GM23248 (cell line): ENCODE measurements around the gene TRIM22. TPM values are rescaled to one million over a fixed set of nuclear protein-coding genes. Genes with fewer than 3 reads are reported as not detected.

Experiments
- DNase-seq: peaks from one replicate; pipeline ENCODE4 v3.0.0-alpha.2; 2015
- H2AFZ ChIP-seq: fragments of 200-600 bp; sonication (generic); 2 replicates; pipeline ENCODE4 v1.6.1; 2016; ENCODE audit warnings: antibody characterized with exemption
- H3F3A ChIP-seq: fragments of 200-600 bp; sonication (generic); 2 replicates; pipeline ENCODE4 v1.6.1; 2016; ENCODE audit warnings: mild to moderate bottlenecking, antibody characterized with exemption, mixed run types; ENCODE audit not compliant: insufficient read depth
- H3K27ac ChIP-seq: fragments of 200-600 bp; sonication (generic); 2 replicates; pipeline ENCODE4 v1.5.1; 2016; ENCODE audit warnings: mild to moderate bottlenecking
- H3K27me3 ChIP-seq: fragments of 200-600 bp; sonication (generic); replicated peaks from 2 replicates; pipeline ENCODE4 v1.6.1; 2016; ENCODE audit warnings: mild to moderate bottlenecking; ENCODE audit not compliant: insufficient read depth
- H3K36me3 ChIP-seq: fragments of 200-600 bp; sonication (generic); 2 replicates; pipeline ENCODE4 v1.6.1; 2016; ENCODE audit warnings: low read depth, mild to moderate bottlenecking
- H3K4me1 ChIP-seq: fragments of 200-600 bp; sonication (generic); 2 replicates; pipeline ENCODE4 v1.6.1; 2016; ENCODE audit warnings: mild to moderate bottlenecking; ENCODE audit not compliant: insufficient read depth
- H3K4me2 ChIP-seq: fragments of 200-600 bp; sonication (generic); one replicate; pipeline ENCODE4 v1.6.1; 2016; ENCODE audit warnings: mild to moderate bottlenecking; ENCODE audit not compliant: unreplicated experiment
- H3K4me3 ChIP-seq: fragments of 200-600 bp; sonication (generic); 2 replicates; pipeline ENCODE4 v1.5.1; 2016; ENCODE audit warnings: mild to moderate bottlenecking
- H3K79me2 ChIP-seq: fragments of 200-600 bp; sonication (generic); 2 replicates; pipeline ENCODE4 v1.6.1; 2016; ENCODE audit warnings: mild to moderate bottlenecking; ENCODE audit not compliant: insufficient read depth
- H3K9ac ChIP-seq: fragments of 200-600 bp; sonication (generic); 2 replicates; pipeline ENCODE4 v1.6.1; 2016; ENCODE audit warnings: mild to moderate bottlenecking
- H3K9me2 ChIP-seq: fragments of 200-600 bp; sonication (generic); 2 replicates; pipeline ENCODE4 v1.6.1; 2016; ENCODE audit warnings: mixed run types, mild to moderate bottlenecking, moderate library complexity; ENCODE audit not compliant: insufficient read depth
- H3K9me3 ChIP-seq: fragments of 200-600 bp; sonication (generic); one replicate; pipeline ENCODE4 v1.6.1; 2017; ENCODE audit warnings: low read depth
- H4K20me1 ChIP-seq: fragments of 200-600 bp; sonication (generic); 2 replicates; pipeline ENCODE4 v1.6.0; 2016; ENCODE audit not compliant: insufficient read depth
- EZH2 ChIP-seq: fragments of 200-600 bp; sonication (generic); IDR thresholded peaks from 2 replicates; pipeline ENCODE4 v1.6.1; 2018; ENCODE audit warnings: antibody characterized with exemption, mild to moderate bottlenecking; ENCODE audit not compliant: insufficient read depth, poor library complexity, severe bottlenecking
- EZH2phosphoT487 ChIP-seq: fragments of 200-600 bp; sonication (generic); IDR thresholded peaks from 2 replicates; pipeline ENCODE4 v1.6.1; 2018; ENCODE audit warnings: antibody characterized with exemption, moderate library complexity, mild to moderate bottlenecking, low read depth; ENCODE audit not compliant: insufficient read depth
- WGBS, 2 experiments: methylation state at CpG; one replicate each; pipeline ENCODE4 v1.1.6; 2015 to 2017; ENCODE audit warnings: low lambda C conversion rate in 2 of 2, low coverage in 1 of 2; ENCODE audit errors: missing lambda C conversion rate in 2 of 2; 5-methylcytosine and 5-hydroxymethylcytosine counted together
- in situ Hi-C: fragments of 300-500 bp; cut with MboI; formaldehyde crosslinking; loops from 2 replicates; pipeline ENCODE4 v1.15.0; 2020
- polyA plus RNA-seq: library from polyadenylated mRNA; unstranded; fragments of >200 nt; fragmentation: Nextera tagmentation; extraction: Ambion mirVana; gene quantifications from 2 replicates; pipeline ENCODE4 v1.2.1, GENCODE V29; 2016
- total RNA-seq: library from RNA; depleted of rRNA; stranded (reverse); fragments of >200 nt; shearing (Covaris generic); gene quantifications from 2 replicates; pipeline ENCODE4 v1.2.3, GENCODE V29; 2014

TRIM22 gene
- total and polyA plus RNA-seq, 2 experiments from 2014 or later = 50.2 to 58.4 TPM

DNA sequence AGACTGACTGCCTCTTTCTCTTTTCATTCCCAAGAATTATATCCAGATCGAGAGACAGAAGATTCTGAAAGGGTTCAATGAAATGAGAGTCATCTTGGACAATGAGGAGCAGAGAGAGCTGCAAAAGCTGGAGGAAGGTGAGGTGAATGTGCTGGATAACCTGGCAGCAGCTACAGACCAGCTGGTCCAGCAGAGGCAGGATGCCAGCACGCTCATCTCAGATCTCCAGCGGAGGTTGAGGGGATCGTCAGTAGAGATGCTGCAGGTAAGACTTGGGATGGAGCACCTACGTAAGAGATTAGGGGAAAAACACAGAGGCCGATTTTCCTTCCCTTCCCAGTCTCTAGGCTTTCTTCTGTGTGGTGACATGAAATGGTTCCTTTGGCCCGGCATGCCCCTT lies 8.7 kb downstream of the TRIM22 start:
- Histone ChIP-seq H3K9me2 (no peaks in the 10 kb centered on the region), H3K36me3 (peaks cover 40% of the 10 kb centered on the region; the same call in 1 of the 2 replicates), H3K27ac (no peak overlapping the region), H4K20me1 (no peaks in the 10 kb centered on the region), H3K9ac (no peak overlapping the region), H3K4me3 (no peak overlapping the region), H3K4me2 (no peak overlapping the region), H3K9me3 (no peaks in the 10 kb centered on the region), H3F3A (no peaks in the 10 kb centered on the region), H2AFZ (no peak overlapping the region), H3K4me1 (no peaks in the 10 kb centered on the region), H3K27me3 (no peaks in the 10 kb centered on the region), H3K79me2 (peaks cover 12% of the 10 kb centered on the region; the same call in 1 of the 2 replicates)
- in situ Hi-C loops = loop anchor here (25.0 kb wide), 1 partner anchor 639 kb away; no protein-coding TSS in a partner anchor
- TF ChIP-seq EZH2 (no peak), EZH2phosphoT487 (no peak)
- 86% methylated on average over 7 of the region's 7 CpGs for WGBS, 2 experiments
- DNase-seq = no peak

DNA sequence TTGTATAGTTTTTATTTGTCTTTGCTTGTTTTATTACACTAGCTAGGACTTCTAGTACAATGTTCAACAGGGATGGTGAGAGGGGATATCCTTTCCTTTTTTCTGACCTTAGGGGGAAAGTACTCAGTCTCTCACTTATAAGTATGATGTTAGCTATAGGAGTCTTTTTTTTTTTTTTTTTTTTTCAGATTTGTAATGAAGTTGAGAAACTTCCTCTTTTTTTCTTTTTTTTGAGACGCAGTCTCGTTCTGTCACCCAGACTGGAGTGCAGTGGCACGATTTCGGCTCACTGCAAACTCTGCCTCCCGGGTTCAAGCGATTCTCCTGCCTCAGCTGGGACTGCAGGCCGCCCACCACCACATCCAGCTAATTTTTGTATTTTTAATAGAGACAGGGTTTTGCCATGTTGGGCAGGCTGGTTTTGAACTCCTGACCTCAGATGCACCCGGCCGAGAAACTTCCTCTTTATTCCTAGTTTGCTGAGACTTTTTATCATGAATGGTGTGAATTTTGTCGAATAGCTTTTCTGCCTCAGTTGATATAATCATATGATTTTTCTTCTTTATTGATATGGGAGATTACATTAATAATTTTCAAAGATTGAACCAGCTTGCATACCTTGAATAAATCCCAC lies 10.9 kb downstream of the TRIM22 start:
- peaks cover 44% of the 10 kb centered on the region; the same call in 1 of the 2 replicates for H3K36me3 ChIP-seq
- 97% methylated on average over 7 to 10 of the region's 10 CpGs for WGBS, 2 experiments
- H3K79me2 ChIP-seq = no peaks in the 10 kb centered on the region; the same call in 1 of the 2 replicates

DNA sequence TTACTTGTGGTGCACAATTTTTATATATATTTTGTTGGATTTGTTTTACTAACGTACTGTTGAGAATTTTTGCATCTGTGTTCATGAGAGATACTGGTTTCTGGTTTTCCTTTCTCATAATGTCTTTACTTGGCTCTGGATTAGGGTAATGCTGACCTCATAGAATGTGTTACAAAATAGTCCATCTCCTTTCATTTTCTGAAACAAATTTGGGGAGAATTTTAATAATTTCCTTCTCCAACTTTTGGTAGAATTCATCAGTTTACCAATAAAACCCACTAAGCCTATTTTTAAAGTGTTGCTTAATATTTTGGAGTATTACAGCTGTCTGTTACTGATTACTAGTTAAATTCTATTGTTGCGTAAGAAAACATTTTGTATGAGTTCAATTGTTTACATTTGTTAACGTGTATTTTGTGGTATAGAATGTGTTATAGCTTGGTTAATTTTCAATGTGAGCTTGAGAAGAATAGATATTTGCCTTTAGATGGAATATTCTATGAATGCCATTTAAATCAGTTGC lies 11.5 kb downstream of the TRIM22 start:
- WGBS, 2 experiments = 63 to 64% methylated on average over 3 of the region's 3 CpGs
- Histone ChIP-seq H3F3A (no peaks in the 10 kb centered on the region), H4K20me1 (no peaks in the 10 kb centered on the region), H3K36me3 (peaks cover 41% of the 10 kb centered on the region; the same call in 1 of the 2 replicates), H3K4me3 (no peak overlapping the region), H3K27ac (no peak overlapping the region), H3K9me2 (no peaks in the 10 kb centered on the region), H3K27me3 (no peaks in the 10 kb centered on the region), H3K9me3 (no peaks in the 10 kb centered on the region), H3K4me2 (no peak overlapping the region), H3K79me2 (no peaks in the 10 kb centered on the region), H2AFZ (no peak overlapping the region), H3K4me1 (no peaks in the 10 kb centered on the region), H3K9ac (no peak overlapping the region)
- no peak for DNase-seq
- no peak for TF ChIP-seq EZH2
- in situ Hi-C loops = no loop called here

More for the DNA sequence above, 10.9 kb downstream of the TRIM22 start:
- Histone ChIP-seq H4K20me1 (no peaks in the 10 kb centered on the region), H3K27ac (no peak overlapping the region), H3F3A (no peaks in the 10 kb centered on the region), H3K27me3 (no peaks in the 10 kb centered on the region), H3K9me3 (no peaks in the 10 kb centered on the region), H3K4me2 (no peak overlapping the region), H3K4me1 (no peaks in the 10 kb centered on the region), H3K4me3 (no peak overlapping the region), H3K9me2 (no peaks in the 10 kb centered on the region), H3K9ac (no peak overlapping the region), H2AFZ (no peak overlapping the region)
- TF ChIP-seq EZH2phosphoT487 (no peak), EZH2 (no peak)
- DNase-seq = no peak
- in situ Hi-C loops = no loop called here

DNA sequence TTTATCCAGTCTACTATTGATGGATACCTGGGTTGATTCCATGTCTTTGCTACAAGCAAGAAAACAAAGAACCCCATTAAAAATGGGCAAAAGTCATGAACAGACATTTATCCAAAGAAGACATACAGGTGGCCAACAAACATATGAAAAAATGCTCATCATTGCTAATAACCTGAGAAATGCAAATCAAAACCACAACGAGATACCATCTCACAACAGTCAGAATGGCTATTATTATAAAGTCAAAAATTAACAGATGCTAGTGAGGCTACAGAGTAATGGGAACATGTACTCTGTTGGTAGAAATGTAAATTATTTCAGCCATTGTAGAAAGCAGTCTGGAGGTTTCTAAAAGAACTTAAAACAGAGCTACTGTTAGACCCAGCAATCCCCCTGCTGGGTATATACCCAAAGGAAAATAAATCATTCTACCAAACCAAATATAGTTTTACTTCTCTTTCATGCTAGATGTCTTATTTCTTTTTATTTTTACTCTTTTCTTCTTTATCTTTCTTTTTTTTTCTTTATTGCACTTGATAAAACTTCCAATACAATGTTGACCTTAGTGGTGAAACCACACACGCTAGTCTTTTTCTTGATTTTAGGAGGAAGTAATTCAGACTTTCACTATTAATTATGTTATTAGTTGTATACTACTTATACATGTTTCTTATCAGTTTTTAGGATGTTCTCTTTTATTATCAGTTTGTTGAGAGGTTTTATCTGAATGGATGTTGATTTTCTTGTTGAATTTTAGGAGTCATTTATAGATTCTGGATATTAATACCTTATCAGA lies 14.3 kb downstream of the TRIM22 start:
- no peak overlapping the region for H3K27ac ChIP-seq
- H3K79me2 ChIP-seq = no peaks in the 10 kb centered on the region
- H3K9me3 ChIP-seq = no peaks in the 10 kb centered on the region
- H3K27me3 ChIP-seq = no peaks in the 10 kb centered on the region
- no peaks in the 10 kb centered on the region for H3K4me1 ChIP-seq
- TF ChIP-seq EZH2 (no peak), EZH2phosphoT487 (no peak)
- no peak overlapping the region for H3K4me3 ChIP-seq
- in situ Hi-C loops = no loop called here
- no peak overlapping the region for H2AFZ ChIP-seq
- no peaks in the 10 kb centered on the region for H3K9me2 ChIP-seq
- H3K4me2 ChIP-seq = no peak overlapping the region
- H3K36me3 ChIP-seq = peaks cover 32% of the 10 kb centered on the region
- H4K20me1 ChIP-seq = no peaks in the 10 kb centered on the region
- WGBS, 2 experiments = 93 to 98% methylated on average over 2 of the region's 2 CpGs
- no peaks in the 10 kb centered on the region for H3F3A ChIP-seq
- no peak overlapping the region for H3K9ac ChIP-seq
- no peak for DNase-seq
